ENCODE measurements around the gene ARID3B.
"Not testable (repeated sequence)": the region's sequence is repeated elsewhere in the genome, so short reads cannot be mapped to it uniquely, and the experiment has no call there.

ARID3B gene

GRCh38 chr15:74592222-74592621 is 51.2 kb downstream of the ARID3B start:
- POLR2A ChIA-PET = interaction anchor here (1.7 kb wide), 1 partner anchor 11 kb away, joined by 4 read pairs; no protein-coding TSS in a partner anchor
- CTCF ChIA-PET = no interaction called here
- DNase-seq (ENCODE audit: extremely low spot score) = no peak
- TF ChIP-seq NFRKB (IDR thresholded peaks at IDR 0.05) (no peak), FOXK2 (IDR thresholded peaks at IDR 0.05) (no peak), CTBP1 (IDR thresholded peaks at IDR 0.05; ENCODE audit: borderline replicate concordance) (no peak), SP1 (IDR thresholded peaks at IDR 0.05) (no peak), FOXM1 (IDR thresholded peaks at IDR 0.05; ENCODE audit: borderline replicate concordance) (no peak), TARDBP (IDR thresholded peaks at IDR 0.05) (no peak), PKNOX1 (IDR thresholded peaks at IDR 0.05) (no peak), FOXA1 (IDR thresholded peaks at IDR 0.05) (no peak), SUZ12 (IDR thresholded peaks at IDR 0.05) (no peak), ZNF384 (IDR thresholded peaks at IDR 0.05) (no peak), HDGF (IDR thresholded peaks at IDR 0.05; ENCODE audit: borderline replicate concordance) (no peak), L3MBTL2 (conservative IDR thresholded peaks at IDR 0.05) (no peak), ARNT (IDR thresholded peaks at IDR 0.05) (no peak), BHLHE40 (IDR thresholded peaks at IDR 0.05; ENCODE audit: borderline replicate concordance) (no peak), ELF4 (IDR thresholded peaks at IDR 0.05) (no peak), LEF1 (IDR thresholded peaks at IDR 0.05; ENCODE audit: borderline replicate concordance) (no peak)

- ChIA-PET POLR2A (interaction anchor here (1.7 kb wide), 1 partner anchor 10 kb away, joined by 4 read pairs; no protein-coding TSS in a partner anchor), CTCF (interaction anchor here (0.6 kb wide), 1 partner anchor 120 kb away, joined by 3 read pairs; no protein-coding TSS in a partner anchor)
- TF ChIP-seq PKNOX1 (IDR thresholded peaks at IDR 0.05) (no peak), HDGF (IDR thresholded peaks at IDR 0.05; ENCODE audit: borderline replicate concordance) (no peak), LEF1 (IDR thresholded peaks at IDR 0.05; ENCODE audit: borderline replicate concordance) (no peak), SUZ12 (IDR thresholded peaks at IDR 0.05) (no peak), ELF4 (IDR thresholded peaks at IDR 0.05) (no peak), SP1 (IDR thresholded peaks at IDR 0.05) (no peak)
- no peak for DNase-seq (ENCODE audit: extremely low spot score)
Measured at GRCh38 chr15:74593122-74593521, 52.1 kb downstream of the ARID3B start.

GRCh38 chr15:74594455-74594854 is 53.4 kb downstream of the ARID3B start:
- ChIA-PET POLR2A (no interaction called here), CTCF (no interaction called here)
- DNase-seq (ENCODE audit: extremely low spot score) = no peak
- TF ChIP-seq ELF4 (IDR thresholded peaks at IDR 0.05) = no peak
- no peak for TF ChIP-seq ARNT (IDR thresholded peaks at IDR 0.05)
- no peak for TF ChIP-seq HDGF (IDR thresholded peaks at IDR 0.05; ENCODE audit: borderline replicate concordance)
- TF ChIP-seq FOXA1 (IDR thresholded peaks at IDR 0.05) = no peak

- ChIA-PET CTCF (no interaction called here), POLR2A (no interaction called here)
- TF ChIP-seq HDGF (IDR thresholded peaks at IDR 0.05; ENCODE audit: borderline replicate concordance) = no peak
- TF ChIP-seq SP1 (IDR thresholded peaks at IDR 0.05) = no peak
- TF ChIP-seq FOXM1 (IDR thresholded peaks at IDR 0.05; ENCODE audit: borderline replicate concordance) = no peak
- no peak for TF ChIP-seq ELF4 (IDR thresholded peaks at IDR 0.05)
- TF ChIP-seq ZNF384 (IDR thresholded peaks at IDR 0.05) = no peak
- no peak for TF ChIP-seq L3MBTL2 (conservative IDR thresholded peaks at IDR 0.05)
- TF ChIP-seq PKNOX1 (IDR thresholded peaks at IDR 0.05) = no peak
- no peak for TF ChIP-seq FOXK2 (IDR thresholded peaks at IDR 0.05)
- no peak for TF ChIP-seq LEF1 (IDR thresholded peaks at IDR 0.05; ENCODE audit: borderline replicate concordance)
- no peak for TF ChIP-seq ARNT (IDR thresholded peaks at IDR 0.05)
- no peak for TF ChIP-seq BHLHE40 (IDR thresholded peaks at IDR 0.05; ENCODE audit: borderline replicate concordance)
- TF ChIP-seq FOXA1 (IDR thresholded peaks at IDR 0.05) = no peak
- TF ChIP-seq TARDBP (IDR thresholded peaks at IDR 0.05) = no peak
- TF ChIP-seq SUZ12 (IDR thresholded peaks at IDR 0.05) = no peak
- TF ChIP-seq NFRKB (IDR thresholded peaks at IDR 0.05) = no peak
- DNase-seq (ENCODE audit: extremely low spot score) = no peak
Measured at GRCh38 chr15:74595271-74595670, 54.3 kb downstream of the ARID3B start.

- CTCF ChIA-PET; POLR2A ChIA-PET; DNase-seq (ENCODE audit: extremely low spot score): not testable (repeated sequence)
Measured at GRCh38 chr15:74596736-74597135, 55.7 kb downstream of the ARID3B start.

GRCh38 chr15:74597146-74597705 is 56.2 kb downstream of the ARID3B start:
- CTCF ChIA-PET = interaction anchor here (0.7 kb wide), 1 partner anchor 18 kb away, joined by 3 read pairs; no protein-coding TSS in a partner anchor
- DNase-seq (ENCODE audit: extremely low spot score) = not testable (repeated sequence)
- POLR2A ChIA-PET = interaction anchor here (1.0 to 1.1 kb wide), 2 partner anchors 10 to 49 kb away, joined by 3 read pairs; no protein-coding TSS in a partner anchor
